Lower lobe of right lung (tissue), 2 donors: ENCODE results near the gene MCOLN2. TPM values are rescaled to one million over a fixed set of nuclear protein-coding genes. Genes with fewer than 3 reads are reported as not detected.
"Not testable (repeated sequence)": the region's sequence is repeated elsewhere in the genome, so short reads cannot be mapped to it uniquely, and the experiment has no call there.

Source experiments
- ATAC-seq, 2 donors: fragments of 200-7000 bp; cut with Tn5 transposase; one replicate each; pipeline ENCODE4 v1.9.1; 2020 to 2022; ENCODE audit warnings: mild to moderate bottlenecking in 2 of 2, moderate library complexity in 2 of 2
- DNase-seq: peaks from one replicate; pipeline ENCODE4 v3.0.0-alpha.2; 2020
- H3K27ac ChIP-seq: fragments of 200-600 bp; one replicate; pipeline ENCODE4 v1.8.0; 2022
- H3K27me3 ChIP-seq: fragments of 200-600 bp; one replicate; pipeline ENCODE4 v1.8.0; 2022; ENCODE audit warnings: low read depth
- H3K36me3 ChIP-seq: fragments of 200-600 bp; one replicate; pipeline ENCODE4 v1.8.0; 2022; ENCODE audit warnings: mild to moderate bottlenecking
- H3K4me1 ChIP-seq: fragments of 200-600 bp; one replicate; pipeline ENCODE4 v1.8.0; 2022
- H3K4me3 ChIP-seq: fragments of 200-600 bp; one replicate; pipeline ENCODE4 v1.8.0; 2022; ENCODE audit warnings: mild to moderate bottlenecking
- H3K9me3 ChIP-seq: fragments of 200-600 bp; one replicate; pipeline ENCODE4 v1.8.0; 2022
- CTCF ChIP-seq: fragments of 200-600 bp; IDR thresholded peaks from one replicate; pipeline ENCODE4 v1.8.0; 2022; ENCODE audit warnings: antibody characterized with exemption, mild to moderate bottlenecking
- intact Hi-C: fragments of 100-400 bp; cut with DNase I; formaldehyde crosslinking; loops from one replicate; pipeline ENCODE4 v1.11.0; 2022
- total RNA-seq: library from RNA; stranded (reverse); fragmentation: NEBNext Ultra II Directional; extraction: Animal tissue kit (Norgen Biotek cat#: 25700); gene quantifications from one replicate; pipeline ENCODE4 v1.2.1, GENCODE V29; 2021
- donor health status: DM: no; HTN: yes; CAD: no; lungs with severe emphysema.

Gene MCOLN2
- total RNA-seq, 1 donor from 2014 or later = 5.1 TPM

DNA sequence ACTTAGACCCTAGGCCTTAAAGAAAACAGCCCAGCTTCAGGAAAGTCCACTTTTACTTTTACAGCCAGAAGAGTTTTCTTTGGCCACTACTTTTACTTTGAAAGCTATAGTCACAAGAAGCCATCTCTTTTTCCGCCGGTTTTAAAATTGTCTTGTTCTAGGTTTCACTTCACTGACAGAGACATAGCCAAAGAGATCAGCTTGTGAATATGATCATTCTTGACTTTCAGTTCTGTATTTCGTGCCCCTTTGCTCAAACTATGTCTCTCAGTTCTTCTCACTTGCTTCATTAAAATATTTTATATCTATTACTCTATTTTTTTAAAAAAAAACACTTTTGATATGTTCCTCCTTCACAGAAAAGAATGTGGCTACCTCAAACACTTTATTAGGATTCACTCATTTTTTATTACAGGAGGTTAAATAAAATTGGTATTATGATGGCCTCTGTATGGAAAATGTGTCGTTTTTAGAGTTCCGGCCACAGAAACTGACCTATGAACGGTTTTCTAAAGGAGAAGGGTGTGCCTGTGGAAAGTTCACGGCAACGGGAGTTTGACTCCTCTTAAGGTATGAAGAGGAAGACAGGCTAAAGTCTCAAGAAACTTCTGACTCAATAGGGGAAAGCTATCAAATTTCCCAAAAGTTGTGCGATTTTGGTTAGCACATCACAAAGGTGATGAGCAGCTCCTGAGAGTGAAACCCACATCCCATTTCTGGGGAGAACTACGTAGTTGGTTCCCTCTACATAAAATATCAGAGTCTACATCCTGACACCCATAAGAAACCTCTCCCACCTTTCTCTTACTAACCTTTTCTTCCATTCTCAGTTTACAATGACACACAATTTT is 1.2 kb downstream of the MCOLN2 start:
- no peak for TF ChIP-seq CTCF
- Histone ChIP-seq H3K9me3 (no peaks in the 10 kb centered on the region), H3K27me3 (peaks cover 36% of the 10 kb centered on the region), H3K36me3 (no peaks in the 10 kb centered on the region), H3K4me3 (peak overlapping the region; percentile 67), H3K4me1 (peaks cover 27% of the 10 kb centered on the region), H3K27ac (no peak overlapping the region)
- DNase-seq (no peak), ATAC-seq (no peak)
- intact Hi-C loops = no loop called here

GRCh38 chr1:84991097-84991920 is 5.6 kb downstream of the MCOLN2 start:
- Histone ChIP-seq H3K27me3 (peaks cover 6% of the 10 kb centered on the region), H3K4me3 (no peak overlapping the region), H3K36me3 (no peaks in the 10 kb centered on the region), H3K4me1 (peaks cover under 1% of the 10 kb centered on the region), H3K9me3 (no peaks in the 10 kb centered on the region), H3K27ac (no peak overlapping the region)
- no peak for DNase-seq
- no peak for TF ChIP-seq CTCF
- ATAC-seq = no peak
- intact Hi-C loops = no loop called here

GRCh38 chr1:84988588-84988987 is 8.3 kb downstream of the MCOLN2 start:
- no peaks in the 10 kb centered on the region for H3K27me3 ChIP-seq
- DNase-seq (no peak), ATAC-seq (no peak)
- H3K4me3 ChIP-seq = no peak overlapping the region
- intact Hi-C loops = no loop called here
- no peaks in the 10 kb centered on the region for H3K4me1 ChIP-seq
- no peak overlapping the region for H3K27ac ChIP-seq
- H3K9me3 ChIP-seq = no peaks in the 10 kb centered on the region
- no peak for TF ChIP-seq CTCF
- no peaks in the 10 kb centered on the region for H3K36me3 ChIP-seq

DNA sequence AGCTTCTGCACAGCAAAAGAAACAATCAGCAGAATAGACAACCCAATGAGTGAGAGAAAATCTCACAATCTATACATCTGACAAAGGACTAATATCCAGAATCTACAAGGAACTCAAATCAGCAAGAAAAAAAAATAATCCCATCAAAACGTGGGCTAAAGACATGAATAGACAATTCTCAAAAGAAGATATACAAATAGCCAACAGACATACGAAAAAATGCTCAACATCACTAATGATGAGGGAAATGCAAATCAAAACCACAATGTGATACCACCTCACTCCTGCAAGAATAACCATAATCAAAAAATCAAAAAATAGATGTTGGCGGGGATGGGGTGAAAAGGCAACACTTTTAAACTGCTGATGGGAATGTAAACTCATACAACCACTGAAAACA is 10.4 kb downstream of the MCOLN2 start:
- intact Hi-C loops, H3K27me3 ChIP-seq, H3K36me3 ChIP-seq, H3K27ac ChIP-seq, ATAC-seq, H3K9me3 ChIP-seq, H3K4me3 ChIP-seq, DNase-seq, H3K4me1 ChIP-seq: not testable (repeated sequence)

DNA sequence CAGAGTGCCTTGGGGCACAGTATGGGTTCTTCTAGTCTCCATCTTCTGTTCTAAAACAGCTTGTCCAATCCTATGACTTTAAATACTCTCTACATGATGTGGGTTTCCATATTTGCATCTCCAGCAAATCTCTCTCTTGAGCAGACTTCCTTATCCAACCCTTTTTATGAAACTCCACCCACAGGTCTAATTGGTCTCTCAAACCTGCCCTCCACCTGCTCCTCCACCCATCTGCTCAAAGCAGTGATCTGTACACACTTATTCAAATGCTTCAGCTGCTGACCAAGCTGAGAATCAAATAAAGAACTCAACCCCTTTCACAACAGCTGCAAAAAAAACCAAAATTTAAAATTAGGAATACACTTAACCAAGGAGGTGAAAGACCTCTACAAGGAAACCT is 11.5 kb downstream of the MCOLN2 start:
- no peaks in the 10 kb centered on the region for H3K36me3 ChIP-seq
- ATAC-seq = no peak
- no peaks in the 10 kb centered on the region for H3K4me1 ChIP-seq
- no peak for DNase-seq
- intact Hi-C loops = no loop called here
- no peak for TF ChIP-seq CTCF
- no peaks in the 10 kb centered on the region for H3K27me3 ChIP-seq
- no peak overlapping the region for H3K4me3 ChIP-seq
- no peaks in the 10 kb centered on the region for H3K9me3 ChIP-seq
- no peak overlapping the region for H3K27ac ChIP-seq

GRCh38 chr1:84982395-84982794 is 14.5 kb downstream of the MCOLN2 start:
- intact Hi-C loops = no loop called here
- no peak for DNase-seq
- Histone ChIP-seq H3K27me3 (no peaks in the 10 kb centered on the region), H3K4me1 (no peaks in the 10 kb centered on the region), H3K9me3 (no peaks in the 10 kb centered on the region), H3K27ac (no peak overlapping the region), H3K4me3 (no peak overlapping the region), H3K36me3 (no peaks in the 10 kb centered on the region)
- no peak for ATAC-seq
- TF ChIP-seq CTCF = no peak
